Activated T-cell treated with anti-CD3 and anti-CD28 coated beads, Interleukin-2, amount 50 U/mL, for 72 hours (primary cell): ENCODE results near the gene SLC2A1. TPM values are rescaled to one million over a fixed set of nuclear protein-coding genes. Genes with fewer than 3 reads are reported as not detected.

Source experiments
- ATAC-seq, 2 donors: fragments of 150-1000 bp; cut with Tn5 transposase; replicated peaks in 1 of 2; 2 replicates each; pipeline ENCODE4 v1.10.0; 2021; ENCODE audit warnings: moderate library complexity in 2 of 2, mild to moderate bottlenecking in 1 of 2
- DNase-seq, 2 donors: peaks; one replicate each; pipeline ENCODE4 v3.0.0; 2021 to 2022; ENCODE audit warnings: mixed read lengths in 1 of 2
- H3K27ac Mint-ChIP-seq: one replicate; pipeline ENCODE4 v1.8.0; 2022; ENCODE audit warnings: mild to moderate bottlenecking, moderate library complexity, mixed read lengths
- H3K27me3 Mint-ChIP-seq: one replicate; pipeline ENCODE4 v1.8.0; 2022; ENCODE audit warnings: low read depth, mixed read lengths
- H3K36me3 Mint-ChIP-seq, 2 donors: one replicate each; pipeline ENCODE4 v1.8.0; 2022; ENCODE audit warnings: mixed read lengths in 2 of 2, mild to moderate bottlenecking in 1 of 2; ENCODE audit not compliant: insufficient read depth in 2 of 2
- H3K4me1 Mint-ChIP-seq: one replicate; pipeline ENCODE4 v1.8.0; 2022; ENCODE audit warnings: low read depth, mixed read lengths
- H3K4me3 Mint-ChIP-seq, 2 donors: one replicate each; pipeline ENCODE4 v1.8.0; 2022; ENCODE audit warnings: mild to moderate bottlenecking in 2 of 2, mixed read lengths in 2 of 2, moderate library complexity in 2 of 2
- H3K9me3 Mint-ChIP-seq, 2 donors: one replicate each; pipeline ENCODE4 v1.8.0; 2022; ENCODE audit warnings: mixed read lengths in 2 of 2
- total RNA-seq, 2 donors: library from RNA; stranded (reverse); gene quantifications; one replicate each; pipeline ENCODE4 v1.2.3, GENCODE V29; 2022

The SLC2A1 gene
- total RNA-seq, result 10 to 100 TPM; 41.7 to 51.9 TPM

GRCh38 chr1:42958488-42959319 is at the start of gene SLC2A1:
Gene SLC2A1, minus strand, starts transcription at chr1:42958868. Its CDS starts 217 bp downstream, at chr1:42958651.
- DNase-seq (peak; percentile 97), ATAC-seq (peak; percentile 88)
- Mint-ChIP-seq H3K4me1 (peaks cover 63% of the 10 kb centered on the region), H3K27ac (peak within 1 kb of the TSS; percentile 71), H3K36me3 (peaks cover 5 to 10% of the 10 kb centered on the region in 2 donors), H3K4me3 (peak within 1 kb of the TSS; percentile 96 to 98), H3K9me3 (no peaks in the 10 kb centered on the region), H3K27me3 (no peaks in the 10 kb centered on the region)

GRCh38 chr1:43007377-43008114 is 48.9 kb upstream of the SLC2A1 start:
- no peak overlapping the region for H3K4me3 Mint-ChIP-seq
- H3K4me1 Mint-ChIP-seq, result no peaks in the 10 kb centered on the region
- DNase-seq (no peak), ATAC-seq (no peak)
- H3K27ac Mint-ChIP-seq, result no peak overlapping the region
- no peaks in the 10 kb centered on the region for H3K27me3 Mint-ChIP-seq
- no peaks in the 10 kb centered on the region for H3K9me3 Mint-ChIP-seq
- H3K36me3 Mint-ChIP-seq, result no peaks in the 10 kb centered on the region

GRCh38 chr1:43005460-43006361 is 47.0 kb upstream of the SLC2A1 start:
- H3K36me3 Mint-ChIP-seq, result no peaks in the 10 kb centered on the region
- no peak overlapping the region for H3K4me3 Mint-ChIP-seq
- DNase-seq (no peak), ATAC-seq (no peak)
- no peaks in the 10 kb centered on the region for H3K27me3 Mint-ChIP-seq
- H3K9me3 Mint-ChIP-seq, result no peaks in the 10 kb centered on the region
- H3K4me1 Mint-ChIP-seq, result no peaks in the 10 kb centered on the region
- H3K27ac Mint-ChIP-seq, result no peak overlapping the region

- no peaks in the 10 kb centered on the region for H3K27me3 Mint-ChIP-seq
- no peaks in the 10 kb centered on the region for H3K4me1 Mint-ChIP-seq
- H3K4me3 Mint-ChIP-seq, result no peak overlapping the region
- H3K36me3 Mint-ChIP-seq, result no peaks in the 10 kb centered on the region
- H3K27ac Mint-ChIP-seq, result no peak overlapping the region
- DNase-seq, result no peak
- peak; percentile 44 to 54 for ATAC-seq
- no peaks in the 10 kb centered on the region for H3K9me3 Mint-ChIP-seq
Observed at GRCh38 chr1:43004587-43005459, 46.2 kb upstream of the SLC2A1 start.

- H3K27me3 Mint-ChIP-seq, result no peaks in the 10 kb centered on the region
- H3K9me3 Mint-ChIP-seq, result no peaks in the 10 kb centered on the region
- H3K36me3 Mint-ChIP-seq, result no peaks in the 10 kb centered on the region
Observed at GRCh38 chr1:43002766-43003165, 44.1 kb upstream of the SLC2A1 start.

GRCh38 chr1:43002116-43002515 is 43.4 kb upstream of the SLC2A1 start:
- Mint-ChIP-seq H3K27ac (no peak overlapping the region), H3K4me1 (no peaks in the 10 kb centered on the region), H3K9me3 (no peaks in the 10 kb centered on the region), H3K36me3 (no peaks in the 10 kb centered on the region), H3K4me3 (no peak overlapping the region), H3K27me3 (no peaks in the 10 kb centered on the region)
- no peak for ATAC-seq
- DNase-seq, result no peak

More at GRCh38 chr1:43002766-43003165, 44.1 kb upstream of the SLC2A1 start:
- no peak for DNase-seq
- ATAC-seq, result no peak
- Mint-ChIP-seq H3K4me3 (no peak overlapping the region), H3K27ac (no peak overlapping the region), H3K4me1 (no peaks in the 10 kb centered on the region)

- no peaks in the 10 kb centered on the region for H3K36me3 Mint-ChIP-seq
- H3K9me3 Mint-ChIP-seq, result no peaks in the 10 kb centered on the region
- H3K4me3 Mint-ChIP-seq, result no peak overlapping the region
- H3K27me3 Mint-ChIP-seq, result no peaks in the 10 kb centered on the region
- DNase-seq (no peak), ATAC-seq (no peak)
- H3K4me1 Mint-ChIP-seq, result no peaks in the 10 kb centered on the region
- H3K27ac Mint-ChIP-seq, result no peak overlapping the region
Observed at GRCh38 chr1:43001434-43001833, 42.8 kb upstream of the SLC2A1 start.

GRCh38 chr1:43000271-43000670 is 41.6 kb upstream of the SLC2A1 start:
- DNase-seq (no peak), ATAC-seq (no peak)
- Mint-ChIP-seq H3K36me3 (no peaks in the 10 kb centered on the region), H3K27ac (no peak overlapping the region), H3K4me3 (no peak overlapping the region), H3K4me1 (no peaks in the 10 kb centered on the region), H3K27me3 (no peaks in the 10 kb centered on the region), H3K9me3 (no peaks in the 10 kb centered on the region)

GRCh38 chr1:42999308-42999707 is 40.6 kb upstream of the SLC2A1 start:
- no peak overlapping the region for H3K27ac Mint-ChIP-seq
- H3K4me1 Mint-ChIP-seq, result no peaks in the 10 kb centered on the region
- no peak for ATAC-seq
- no peaks in the 10 kb centered on the region for H3K27me3 Mint-ChIP-seq
- H3K4me3 Mint-ChIP-seq, result no peak overlapping the region
- no peaks in the 10 kb centered on the region for H3K36me3 Mint-ChIP-seq
- no peak for DNase-seq
- H3K9me3 Mint-ChIP-seq, result no peaks in the 10 kb centered on the region

- no peak overlapping the region for H3K27ac Mint-ChIP-seq
- ATAC-seq, result no peak
- no peak overlapping the region for H3K4me3 Mint-ChIP-seq
- H3K36me3 Mint-ChIP-seq, result no peaks in the 10 kb centered on the region
- no peaks in the 10 kb centered on the region for H3K4me1 Mint-ChIP-seq
- no peak for DNase-seq
- H3K27me3 Mint-ChIP-seq, result no peaks in the 10 kb centered on the region
- H3K9me3 Mint-ChIP-seq, result no peaks in the 10 kb centered on the region
Observed at GRCh38 chr1:42998386-42998785, 39.7 kb upstream of the SLC2A1 start.

GRCh38 chr1:42996384-42996970 is 37.8 kb upstream of the SLC2A1 start:
- Mint-ChIP-seq H3K4me3 (no peak overlapping the region), H3K9me3 (no peaks in the 10 kb centered on the region), H3K27ac (no peak overlapping the region), H3K27me3 (no peaks in the 10 kb centered on the region), H3K36me3 (no peaks in the 10 kb centered on the region), H3K4me1 (no peaks in the 10 kb centered on the region)
- DNase-seq, result no peak
- ATAC-seq, result no peak
